H9 (cell line): Measurements from ENCODE around the gene GRIK3. TPM values are rescaled to one million over a fixed set of nuclear protein-coding genes. Genes with fewer than 3 reads are reported as not detected.
A peak's percentile ranks its signal among the peaks of the same experiment; 100 is the strongest.

Experiments used
- DNase-seq: peaks from one replicate; pipeline ENCODE4 v3.0.0-alpha.2; 2017
- H2AFZ ChIP-seq: one replicate; pipeline ENCODE4 v1.6.1; 2013; ENCODE audit warnings: mild to moderate bottlenecking, low read length, control low read depth, moderate library complexity
- H2AK5ac ChIP-seq: 2 replicates; pipeline ENCODE4 v1.6.1; 2013; ENCODE audit warnings: low read length, control low read depth, mixed read lengths; ENCODE audit not compliant: insufficient read length
- H2BK120ac ChIP-seq: one replicate; pipeline ENCODE4 v1.6.1; 2013; ENCODE audit warnings: low read depth, mild to moderate bottlenecking, low read length, control low read depth, inconsistent platforms; ENCODE audit not compliant: poor library complexity, severe bottlenecking
- H2BK12ac ChIP-seq: 2 replicates; pipeline ENCODE4 v1.6.1; 2013; ENCODE audit warnings: low read length, control low read depth, mixed read lengths, low read depth; ENCODE audit not compliant: insufficient read length
- H2BK15ac ChIP-seq: 2 replicates; pipeline ENCODE4 v1.6.1; 2013; ENCODE audit warnings: low read depth, low read length, control low read depth
- H2BK20ac ChIP-seq: one replicate; pipeline ENCODE4 v1.6.1; 2013; ENCODE audit warnings: low read depth, mild to moderate bottlenecking, low read length, control low read depth, inconsistent platforms; ENCODE audit not compliant: poor library complexity, severe bottlenecking
- H2BK5ac ChIP-seq: 2 replicates; pipeline ENCODE4 v1.6.1; 2013; ENCODE audit warnings: low read length, control low read depth, mixed read lengths; ENCODE audit not compliant: insufficient read length
- H3K14ac ChIP-seq: 2 replicates; pipeline ENCODE4 v1.6.1; 2013; ENCODE audit warnings: low read length, control low read depth; ENCODE audit not compliant: insufficient read depth
- H3K18ac ChIP-seq: 2 replicates; pipeline ENCODE4 v1.6.1; 2013; ENCODE audit warnings: low read depth, mild to moderate bottlenecking, mixed read lengths, low read length, control low read depth; ENCODE audit not compliant: insufficient read length
- H3K23ac ChIP-seq: 2 replicates; pipeline ENCODE4 v1.6.1; 2013; ENCODE audit warnings: low read length, control low read depth, mixed read lengths, low read depth; ENCODE audit not compliant: insufficient read length
- H3K23me2 ChIP-seq: 2 replicates; pipeline ENCODE4 v1.6.1; 2013; ENCODE audit warnings: low read depth, mild to moderate bottlenecking, mixed read lengths, low read length, control low read depth; ENCODE audit not compliant: insufficient read length, poor library complexity, severe bottlenecking
- H3K27ac ChIP-seq: 2 replicates; pipeline ENCODE4 v1.5.1; 2013; ENCODE audit warnings: low read length, control low read depth, mixed read lengths, low read depth; ENCODE audit not compliant: insufficient read length
- H3K27me3 ChIP-seq: 2 replicates; pipeline ENCODE4 v1.6.1; 2013; ENCODE audit warnings: low read length, control low read depth, inconsistent platforms; ENCODE audit not compliant: insufficient read depth
- H3K4ac ChIP-seq: 2 replicates; pipeline ENCODE4 v1.6.1; 2013; ENCODE audit warnings: low read depth, mild to moderate bottlenecking, control low read depth, inconsistent platforms, low read length, moderate library complexity
- H3K4me1 ChIP-seq: 2 replicates; pipeline ENCODE4 v1.6.1; 2013; ENCODE audit warnings: low read length, control low read depth, inconsistent platforms; ENCODE audit not compliant: insufficient read depth
- H3K4me2 ChIP-seq: 2 replicates; pipeline ENCODE4 v1.6.1; 2013; ENCODE audit warnings: low read length, control low read depth, mixed read lengths; ENCODE audit not compliant: insufficient read length, insufficient read depth
- H3K56ac ChIP-seq: 2 replicates; pipeline ENCODE4 v1.6.1; 2013; ENCODE audit warnings: low read depth, mild to moderate bottlenecking, mixed read lengths, low read length, control low read depth; ENCODE audit not compliant: insufficient read length
- H3K79me1 ChIP-seq: 2 replicates; pipeline ENCODE4 v1.6.1; 2013; ENCODE audit warnings: low read depth, mild to moderate bottlenecking, moderate library complexity, low read length, control low read depth, inconsistent platforms; ENCODE audit not compliant: insufficient read depth, poor library complexity, severe bottlenecking
- H3K79me2 ChIP-seq: 2 replicates; pipeline ENCODE4 v1.6.1; 2013; ENCODE audit warnings: low read length, control low read depth, inconsistent platforms; ENCODE audit not compliant: insufficient read depth
- H3K9ac ChIP-seq: 2 replicates; pipeline ENCODE4 v1.6.1; 2013; ENCODE audit warnings: low read length, control low read depth, mixed read lengths; ENCODE audit not compliant: insufficient read length; ENCODE audit errors: extremely low read depth
- H3K9me3 ChIP-seq: one replicate; pipeline ENCODE4 v1.6.1; 2013; ENCODE audit warnings: low read depth, low read length, inconsistent platforms; ENCODE audit not compliant: control insufficient read depth
- H3T11ph ChIP-seq: one replicate; pipeline ENCODE4 v1.6.1; 2013; ENCODE audit warnings: mild to moderate bottlenecking, low read length, control low read depth, inconsistent platforms
- H4K20me1 ChIP-seq: one replicate; pipeline ENCODE4 v1.6.1; 2013; ENCODE audit not compliant: control insufficient read depth, insufficient read length, insufficient read depth
- H4K5ac ChIP-seq: 2 replicates; pipeline ENCODE4 v1.6.1; 2013; ENCODE audit warnings: low read depth, mild to moderate bottlenecking, mixed read lengths, low read length, control low read depth; ENCODE audit not compliant: insufficient read length
- H4K8ac ChIP-seq: replicated peaks from 2 replicates; pipeline ENCODE4 v1.6.1; 2013; ENCODE audit warnings: low read length, control low read depth, mixed read lengths, low read depth; ENCODE audit not compliant: insufficient read length
- H4K91ac ChIP-seq: 2 replicates; pipeline ENCODE4 v1.6.1; 2013; ENCODE audit warnings: low read depth, mild to moderate bottlenecking, moderate library complexity, mixed read lengths, low read length, control low read depth; ENCODE audit not compliant: insufficient read length
- H3K27ac Mint-ChIP-seq, 3 experiments: 2 replicates in 2 of 3; 3 replicates in 1 of 3; pipeline ENCODE4 v1.8.0; 2020 to 2021; ENCODE audit warnings: mixed read lengths in 3 of 3, mild to moderate bottlenecking in 1 of 3, moderate library complexity in 1 of 3
- H3K27me3 Mint-ChIP-seq: 2 replicates; pipeline ENCODE4 v1.8.0; 2021; ENCODE audit warnings: low read depth, mild to moderate bottlenecking, moderate library complexity, mixed read lengths
- H3K36me3 Mint-ChIP-seq, 3 experiments: 2 replicates in 2 of 3; 3 replicates in 1 of 3; pipeline ENCODE4 v1.8.0; 2020 to 2021; ENCODE audit warnings: low read depth in 3 of 3, mixed read lengths in 3 of 3; ENCODE audit not compliant: insufficient read depth in 1 of 3
- H3K4me1 Mint-ChIP-seq, 2 experiments: 2 replicates each; pipeline ENCODE4 v1.8.0; 2020; ENCODE audit warnings: mixed read lengths in 2 of 2
- H3K4me3 Mint-ChIP-seq, 2 experiments: 2 replicates in 1 of 2; 3 replicates in 1 of 2; pipeline ENCODE4 v1.8.0; 2020 to 2021; ENCODE audit warnings: mild to moderate bottlenecking in 2 of 2, mixed read lengths in 2 of 2, moderate library complexity in 1 of 2
- H3K9me3 Mint-ChIP-seq, 2 experiments: 2 replicates in 1 of 2; 3 replicates in 1 of 2; pipeline ENCODE4 v1.8.0; 2020; ENCODE audit warnings: mild to moderate bottlenecking in 2 of 2, mixed read lengths in 2 of 2, moderate library complexity in 1 of 2
- CTCF ChIP-seq: fragments of 200-600 bp; sonication (generic); conservative IDR thresholded peaks from 3 replicates; pipeline ENCODE4 v1.8.0; 2021; ENCODE audit warnings: antibody characterized with exemption, mild to moderate bottlenecking
- WGBS: extraction: QIAGEN DNeasy Blood & Tissue Kit; methylation state at CpG from one replicate; pipeline ENCODE4 v1.1.7; 2013; ENCODE audit warnings: missing lambda C conversion rate, low lambda C conversion rate, mixed read lengths; ENCODE audit not compliant: insufficient read length; ENCODE audit errors: extremely low coverage; 5-methylcytosine and 5-hydroxymethylcytosine counted together
- total RNA-seq: library from RNA; stranded (reverse); gene quantifications from 2 replicates; pipeline ENCODE4 v1.2.1, GENCODE V29; 2021

Gene GRIK3
- total RNA-seq, 1 experiment from 2014 or later = 1.7 TPM

GRCh38 chr1:37001703-37002102 lies 32.6 kb downstream of the GRIK3 start:
- Histone ChIP-seq H3K4me2 (no peak overlapping the region), H3K9me3 (no peaks in the 10 kb centered on the region), H2AFZ (no peak overlapping the region), H2BK15ac (no peak overlapping the region), H3K56ac (no peak overlapping the region), H3K23me2 (no peaks in the 10 kb centered on the region), H2BK120ac (no peak overlapping the region), H4K8ac (no peak overlapping the region), H3K14ac (no peak overlapping the region), H3K27ac (no peak overlapping the region), H3K79me2 (no peaks in the 10 kb centered on the region), H3K27me3 (no peaks in the 10 kb centered on the region), H4K20me1 (no peaks in the 10 kb centered on the region), H3K23ac (no peak overlapping the region), H4K91ac (no peak overlapping the region), H3T11ph (no peak overlapping the region), H3K9ac (no peak overlapping the region), H2BK20ac (no peak overlapping the region), H2BK12ac (no peak overlapping the region), H2BK5ac (no peak overlapping the region), H3K4ac (no peak overlapping the region), H3K4me1 (no peaks in the 10 kb centered on the region), H4K5ac (no peak overlapping the region), H3K79me1 (no peaks in the 10 kb centered on the region), H3K18ac (no peak overlapping the region), H2AK5ac (no peak overlapping the region)
- H3K4me3 Mint-ChIP-seq = no peak overlapping the region; a peak in 1 of 5 replicates
- no peaks in the 10 kb centered on the region for H3K36me3 Mint-ChIP-seq
- no peak overlapping the region for H3K27ac Mint-ChIP-seq
- H3K4me1 Mint-ChIP-seq = peaks cover 36 to 55% of the 10 kb centered on the region in 2 experiments
- no peaks in the 10 kb centered on the region for H3K9me3 Mint-ChIP-seq
- peaks cover 4% of the 10 kb centered on the region for H3K27me3 Mint-ChIP-seq
- peak; percentile 45; the same call in 2 of the 3 replicates for TF ChIP-seq CTCF
- whole genome bisulfite sequencing = no CpG with 5 or more reads among the region's 2 CpGs
- peak; percentile 56 for DNase-seq
